ENCODE measurements around the gene SPATA24. TPM values are rescaled to one million over a fixed set of nuclear protein-coding genes. Genes with fewer than 3 reads are reported as not detected.

SPATA24 gene
- polyA plus RNA-seq, 1 donor from 2014 or later: 6.7 TPM

- no peak overlapping the region for H3K9ac ChIP-seq (ENCODE audit: low read length)
- no peak overlapping the region for H3K27ac ChIP-seq (ENCODE audit: low read length)
- H3K4me2 ChIP-seq (ENCODE audit: low read length): no peak overlapping the region
- no peaks in the 10 kb centered on the region for H3F3A ChIP-seq (ENCODE audit: insufficient read depth, low read length, poor library complexity, severe bottlenecking)
- H3K9me2 ChIP-seq (ENCODE audit: insufficient read depth, low read length): no peaks in the 10 kb centered on the region
- H3K4me3 ChIP-seq (ENCODE audit: low read length): no peak overlapping the region
- no peaks in the 10 kb centered on the region for H4K20me1 ChIP-seq (ENCODE audit: insufficient read depth)
- no peak overlapping the region for H2AFZ ChIP-seq (ENCODE audit: low read depth, low read length)
- peaks cover 4% of the 10 kb centered on the region for H3K36me3 ChIP-seq (ENCODE audit: insufficient read depth, low read length)
- no peaks in the 10 kb centered on the region for H3K79me2 ChIP-seq (replicated peaks; ENCODE audit: insufficient read depth, low read length)
- no peak for TF ChIP-seq POLR2AphosphoS5 (IDR thresholded peaks at IDR 0.05)
- no peak for TF ChIP-seq RAD21 (conservative IDR thresholded peaks at IDR 0.05)
- no peak for TF ChIP-seq MXI1 (conservative IDR thresholded peaks at IDR 0.05; ENCODE audit: poor library complexity, severe bottlenecking)
- no peaks in the 10 kb centered on the region for H3K9me3 ChIP-seq (ENCODE audit: low read length)
- no peaks in the 10 kb centered on the region for H3K27me3 ChIP-seq (ENCODE audit: insufficient read depth, low read depth, low read length)
Measured at GRCh38 chr5:139413963-139414362, 10.1 kb upstream of the SPATA24 start.

- Histone ChIP-seq H4K20me1 (ENCODE audit: insufficient read depth) (no peaks in the 10 kb centered on the region), H3K4me2 (ENCODE audit: low read length) (no peak overlapping the region), H2AFZ (ENCODE audit: low read depth, low read length) (no peak overlapping the region), H3K79me2 (replicated peaks; ENCODE audit: insufficient read depth, low read length) (no peaks in the 10 kb centered on the region), H3K36me3 (ENCODE audit: insufficient read depth, low read length) (peaks cover 4% of the 10 kb centered on the region), H3K9me2 (ENCODE audit: insufficient read depth, low read length) (no peaks in the 10 kb centered on the region), H3K27ac (ENCODE audit: low read length) (no peak overlapping the region), H3K4me3 (ENCODE audit: low read length) (no peak overlapping the region), H3K27me3 (ENCODE audit: insufficient read depth, low read depth, low read length) (no peaks in the 10 kb centered on the region), H3F3A (ENCODE audit: insufficient read depth, low read length, poor library complexity, severe bottlenecking) (no peaks in the 10 kb centered on the region), H3K9me3 (ENCODE audit: low read length) (no peaks in the 10 kb centered on the region), H3K9ac (ENCODE audit: low read length) (no peak overlapping the region)
- TF ChIP-seq EZH2 (IDR thresholded peaks at IDR 0.05; ENCODE audit: borderline replicate concordance, insufficient read depth, low read length, poor library complexity, severe bottlenecking): no peak
- TF ChIP-seq SMC3 (conservative IDR thresholded peaks at IDR 0.05; ENCODE audit: poor library complexity): no peak
- TF ChIP-seq POLR2AphosphoS5 (IDR thresholded peaks at IDR 0.05): no peak
- TF ChIP-seq MXI1 (conservative IDR thresholded peaks at IDR 0.05; ENCODE audit: poor library complexity, severe bottlenecking): no peak
- TF ChIP-seq CTCF (IDR thresholded peaks at IDR 0.05; ENCODE audit: poor library complexity, severe bottlenecking): no peak
- TF ChIP-seq EP300 (conservative IDR thresholded peaks at IDR 0.05; ENCODE audit: poor library complexity, severe bottlenecking): no peak
- TF ChIP-seq, protein P1, sequence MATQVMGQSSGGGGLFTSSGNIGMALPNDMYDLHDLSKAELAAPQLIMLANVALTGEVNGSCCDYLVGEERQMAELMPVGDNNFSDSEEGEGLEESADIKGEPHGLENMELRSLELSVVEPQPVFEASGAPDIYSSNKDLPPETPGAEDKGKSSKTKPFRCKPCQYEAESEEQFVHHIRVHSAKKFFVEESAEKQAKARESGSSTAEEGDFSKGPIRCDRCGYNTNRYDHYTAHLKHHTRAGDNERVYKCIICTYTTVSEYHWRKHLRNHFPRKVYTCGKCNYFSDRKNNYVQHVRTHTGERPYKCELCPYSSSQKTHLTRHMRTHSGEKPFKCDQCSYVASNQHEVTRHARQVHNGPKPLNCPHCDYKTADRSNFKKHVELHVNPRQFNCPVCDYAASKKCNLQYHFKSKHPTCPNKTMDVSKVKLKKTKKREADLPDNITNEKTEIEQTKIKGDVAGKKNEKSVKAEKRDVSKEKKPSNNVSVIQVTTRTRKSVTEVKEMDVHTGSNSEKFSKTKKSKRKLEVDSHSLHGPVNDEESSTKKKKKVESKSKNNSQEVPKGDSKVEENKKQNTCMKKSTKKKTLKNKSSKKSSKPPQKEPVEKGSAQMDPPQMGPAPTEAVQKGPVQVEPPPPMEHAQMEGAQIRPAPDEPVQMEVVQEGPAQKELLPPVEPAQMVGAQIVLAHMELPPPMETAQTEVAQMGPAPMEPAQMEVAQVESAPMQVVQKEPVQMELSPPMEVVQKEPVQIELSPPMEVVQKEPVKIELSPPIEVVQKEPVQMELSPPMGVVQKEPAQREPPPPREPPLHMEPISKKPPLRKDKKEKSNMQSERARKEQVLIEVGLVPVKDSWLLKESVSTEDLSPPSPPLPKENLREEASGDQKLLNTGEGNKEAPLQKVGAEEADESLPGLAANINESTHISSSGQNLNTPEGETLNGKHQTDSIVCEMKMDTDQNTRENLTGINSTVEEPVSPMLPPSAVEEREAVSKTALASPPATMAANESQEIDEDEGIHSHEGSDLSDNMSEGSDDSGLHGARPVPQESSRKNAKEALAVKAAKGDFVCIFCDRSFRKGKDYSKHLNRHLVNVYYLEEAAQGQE (IDR thresholded peaks at IDR 0.05; ENCODE audit: borderline replicate concordance): no peak
- TF ChIP-seq TAF1 (IDR thresholded peaks at IDR 0.05; ENCODE audit: low read depth): no peak
- TF ChIP-seq RAD21 (conservative IDR thresholded peaks at IDR 0.05): no peak
Measured at GRCh38 chr5:139413153-139413552, 9.3 kb upstream of the SPATA24 start.

All from neural cell (in vitro differentiated cells).